Measurements from ENCODE around the gene CD38. TPM values are rescaled to one million over a fixed set of nuclear protein-coding genes. Genes with fewer than 3 reads are reported as not detected.

The CD38 gene
- total RNA-seq, 4 donors from 2014 or later: 0.15 to 0.62 (median 0.39) TPM

DNA sequence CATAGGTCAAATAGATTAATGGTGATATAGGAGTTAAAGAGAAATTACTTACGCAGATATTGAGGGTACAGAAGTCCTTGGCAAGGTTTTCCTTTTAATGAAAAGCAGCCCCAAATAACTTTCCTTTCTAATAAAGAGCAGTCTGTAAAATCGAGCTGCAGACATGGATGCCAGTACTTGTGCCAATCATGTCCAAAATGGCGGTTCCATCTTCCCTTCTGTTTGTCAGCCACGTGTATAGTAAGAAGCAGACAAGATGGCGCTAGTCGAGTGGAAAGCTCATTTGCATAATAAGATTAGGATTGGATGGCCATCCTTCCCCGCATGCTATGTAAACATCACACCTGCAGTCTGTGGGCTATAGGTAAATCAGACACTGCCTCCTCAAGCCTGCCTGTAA is 92.0 kb downstream of the CD38 start:
- WGBS: 83% methylated on average over 7 of the region's 7 CpGs
- H3K9me3 ChIP-seq: no peaks in the 10 kb centered on the region
- no peak for TF ChIP-seq EP300 (IDR thresholded peaks at IDR 0.05)
- TF ChIP-seq, protein P1, sequence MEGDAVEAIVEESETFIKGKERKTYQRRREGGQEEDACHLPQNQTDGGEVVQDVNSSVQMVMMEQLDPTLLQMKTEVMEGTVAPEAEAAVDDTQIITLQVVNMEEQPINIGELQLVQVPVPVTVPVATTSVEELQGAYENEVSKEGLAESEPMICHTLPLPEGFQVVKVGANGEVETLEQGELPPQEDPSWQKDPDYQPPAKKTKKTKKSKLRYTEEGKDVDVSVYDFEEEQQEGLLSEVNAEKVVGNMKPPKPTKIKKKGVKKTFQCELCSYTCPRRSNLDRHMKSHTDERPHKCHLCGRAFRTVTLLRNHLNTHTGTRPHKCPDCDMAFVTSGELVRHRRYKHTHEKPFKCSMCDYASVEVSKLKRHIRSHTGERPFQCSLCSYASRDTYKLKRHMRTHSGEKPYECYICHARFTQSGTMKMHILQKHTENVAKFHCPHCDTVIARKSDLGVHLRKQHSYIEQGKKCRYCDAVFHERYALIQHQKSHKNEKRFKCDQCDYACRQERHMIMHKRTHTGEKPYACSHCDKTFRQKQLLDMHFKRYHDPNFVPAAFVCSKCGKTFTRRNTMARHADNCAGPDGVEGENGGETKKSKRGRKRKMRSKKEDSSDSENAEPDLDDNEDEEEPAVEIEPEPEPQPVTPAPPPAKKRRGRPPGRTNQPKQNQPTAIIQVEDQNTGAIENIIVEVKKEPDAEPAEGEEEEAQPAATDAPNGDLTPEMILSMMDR (IDR thresholded peaks at IDR 0.05): no peak
- TF ChIP-seq POLR2A (IDR thresholded peaks at IDR 0.05): no peak
- TF ChIP-seq POLR2AphosphoS5 (IDR thresholded peaks at IDR 0.05): no peak
- H3K36me3 ChIP-seq: no peaks in the 10 kb centered on the region
- H3K27ac ChIP-seq: no peak overlapping the region
- DNase-seq (ENCODE audit: low spot score in 2 of 2): no peak
- H3K4me3 ChIP-seq: no peak overlapping the region
- peaks cover 8% of the 10 kb centered on the region for H3K4me1 ChIP-seq
- H3K27me3 ChIP-seq: no peaks in the 10 kb centered on the region

DNA sequence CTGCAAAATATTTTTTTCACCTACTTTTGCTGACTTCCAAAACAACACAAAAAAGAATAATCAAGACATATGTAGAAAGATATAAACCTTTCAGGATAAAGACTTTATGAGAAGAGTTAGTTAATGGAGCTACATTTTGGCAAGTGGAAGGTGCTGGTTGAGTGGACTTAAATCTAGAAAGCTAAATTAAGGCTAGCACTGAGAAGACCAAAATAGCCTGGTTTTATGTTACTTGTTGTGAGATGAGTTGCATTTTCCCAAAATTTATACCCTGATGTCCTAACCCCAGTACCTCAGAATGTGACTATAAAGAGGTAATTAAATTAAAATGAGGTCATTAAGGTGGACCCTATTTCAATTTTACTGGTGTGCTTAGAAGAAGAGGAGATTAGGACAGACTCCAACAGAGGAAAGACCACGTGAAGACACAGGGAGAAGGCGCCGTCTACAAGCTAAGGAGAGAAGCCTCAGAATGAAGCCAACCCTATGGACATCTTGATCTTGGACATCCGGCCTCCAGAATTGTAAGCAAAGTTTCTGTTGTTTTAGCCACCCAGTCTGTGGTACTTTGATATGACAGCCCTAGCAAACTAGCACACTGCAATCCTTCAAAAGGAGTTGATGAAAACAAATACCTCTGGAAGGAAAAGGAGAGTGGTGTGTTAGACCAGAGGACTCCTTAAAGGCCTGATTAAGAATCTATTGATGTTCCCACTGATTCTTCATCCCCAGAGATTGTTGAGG is 93.0 kb downstream of the CD38 start:
- Histone ChIP-seq H3K27me3 (no peaks in the 10 kb centered on the region), H3K27ac (no peak overlapping the region), H3K4me1 (peaks cover 8% of the 10 kb centered on the region), H3K9me3 (no peaks in the 10 kb centered on the region), H3K36me3 (no peaks in the 10 kb centered on the region), H3K4me3 (no peak overlapping the region)
- 97% methylated on average over 4 of the region's 4 CpGs for WGBS
- TF ChIP-seq POLR2AphosphoS5 (IDR thresholded peaks at IDR 0.05) (no peak), EP300 (IDR thresholded peaks at IDR 0.05) (no peak), POLR2A (IDR thresholded peaks at IDR 0.05) (no peak)
- TF ChIP-seq, protein P1 (IDR thresholded peaks at IDR 0.05): no peak
- no peak for DNase-seq (ENCODE audit: low spot score in 2 of 2)

DNA sequence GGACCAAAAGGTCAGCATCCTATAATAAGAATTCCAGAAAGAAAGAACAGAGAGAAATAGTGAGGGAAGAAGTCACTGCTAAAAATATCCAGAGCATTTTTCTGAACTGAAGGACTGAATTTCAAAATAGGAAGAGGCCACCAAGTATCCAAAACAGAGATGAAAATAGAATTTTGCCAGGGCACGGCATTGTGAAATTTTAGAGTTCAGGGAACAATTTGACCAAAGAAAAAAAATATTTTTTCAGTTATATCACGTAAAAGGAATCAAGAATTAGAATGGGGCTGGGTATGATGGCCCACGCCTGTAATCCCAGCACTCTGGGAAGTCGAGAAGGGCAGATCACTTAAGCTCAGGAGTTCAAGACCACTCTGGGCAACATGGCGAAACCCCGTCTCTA is 95.0 kb downstream of the CD38 start:
- WGBS: 79% methylated on average over 6 of the region's 6 CpGs
- Histone ChIP-seq H3K27me3 (no peaks in the 10 kb centered on the region), H3K4me3 (no peak overlapping the region), H3K36me3 (no peaks in the 10 kb centered on the region), H3K9me3 (no peaks in the 10 kb centered on the region), H3K27ac (peak overlapping the region; percentile 68), H3K4me1 (peaks cover 8% of the 10 kb centered on the region)
- no peak for DNase-seq (ENCODE audit: low spot score in 2 of 2)
- TF ChIP-seq, protein P1 (IDR thresholded peaks at IDR 0.05): no peak
- TF ChIP-seq POLR2A (IDR thresholded peaks at IDR 0.05) (no peak), POLR2AphosphoS5 (IDR thresholded peaks at IDR 0.05) (no peak), EP300 (IDR thresholded peaks at IDR 0.05) (no peak)

DNA sequence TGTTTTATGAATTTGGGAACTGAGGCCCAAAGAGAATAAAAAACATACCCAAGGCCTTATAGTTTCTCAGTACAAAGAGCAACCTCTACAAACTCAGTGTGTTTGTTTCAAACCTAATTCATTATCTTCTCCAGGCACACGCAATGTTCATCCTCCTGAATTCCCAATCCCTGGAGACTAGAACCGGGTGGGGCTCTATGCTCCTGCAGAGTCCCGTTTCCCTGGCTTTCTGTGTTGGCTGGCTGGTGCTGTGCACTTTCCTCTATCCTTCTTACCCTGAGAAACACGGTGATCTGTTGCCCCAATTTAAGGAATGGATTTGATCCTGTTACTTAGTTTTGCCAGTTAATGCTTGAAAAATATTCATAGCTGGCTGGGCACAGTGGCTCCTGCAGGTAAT is 96.5 kb downstream of the CD38 start:
- TF ChIP-seq EP300 (IDR thresholded peaks at IDR 0.05) (no peak), POLR2AphosphoS5 (IDR thresholded peaks at IDR 0.05) (no peak), POLR2A (IDR thresholded peaks at IDR 0.05) (no peak)
- TF ChIP-seq, protein P1 (IDR thresholded peaks at IDR 0.05): no peak
- 56% methylated on average over 4 of the region's 4 CpGs for WGBS
- Histone ChIP-seq H3K4me3 (no peak overlapping the region), H3K27me3 (no peaks in the 10 kb centered on the region), H3K4me1 (no peaks in the 10 kb centered on the region), H3K9me3 (no peaks in the 10 kb centered on the region), H3K36me3 (no peaks in the 10 kb centered on the region), H3K27ac (peak overlapping the region; percentile 68)
- DNase-seq (ENCODE audit: low spot score in 2 of 2): no peak

DNA sequence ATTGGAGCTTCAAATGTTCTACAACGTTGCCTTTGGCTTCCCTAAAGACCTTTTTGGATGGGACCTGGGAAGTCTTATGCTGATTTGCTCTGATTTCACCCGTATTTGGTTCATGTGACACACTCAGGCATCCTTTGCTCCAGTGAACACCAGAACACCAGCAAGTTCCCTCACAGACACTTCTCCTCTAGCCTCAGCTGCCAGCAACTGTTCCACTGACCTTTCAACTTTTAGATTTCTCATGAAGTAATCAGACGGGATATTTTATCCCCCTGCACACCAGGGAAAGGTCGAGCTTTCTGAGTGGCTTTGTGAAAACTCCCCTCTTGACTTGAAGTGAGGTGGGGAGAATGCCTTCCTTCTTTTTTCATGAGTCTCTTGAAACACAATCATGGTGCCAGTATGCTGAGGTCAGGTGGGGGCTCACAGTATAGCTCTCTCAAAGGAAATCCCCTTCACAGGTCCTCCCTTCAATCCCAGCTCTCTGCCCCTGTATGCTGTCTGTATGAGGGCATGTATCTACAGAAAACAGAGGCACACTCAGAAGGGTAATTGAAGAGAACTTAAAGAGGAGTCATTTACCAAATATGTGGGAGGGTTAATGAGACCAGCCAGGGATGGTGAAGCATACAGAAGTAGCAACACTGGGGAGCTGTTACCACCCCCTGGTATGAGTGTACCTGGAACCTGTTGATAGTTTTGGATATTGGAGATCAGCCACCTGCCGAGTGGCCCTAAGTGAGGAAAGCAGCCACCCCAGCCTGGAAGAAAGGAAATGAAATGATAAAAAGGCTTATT is 97.7 kb downstream of the CD38 start:
- Histone ChIP-seq H3K4me1 (no peaks in the 10 kb centered on the region), H3K9me3 (no peaks in the 10 kb centered on the region), H3K4me3 (no peak overlapping the region), H3K36me3 (no peaks in the 10 kb centered on the region), H3K27ac (no peak overlapping the region), H3K27me3 (no peaks in the 10 kb centered on the region)
- WGBS: 91% methylated on average over 5 of the region's 5 CpGs
- TF ChIP-seq EP300 (IDR thresholded peaks at IDR 0.05) (no peak), POLR2A (IDR thresholded peaks at IDR 0.05) (no peak), POLR2AphosphoS5 (IDR thresholded peaks at IDR 0.05) (no peak)
- no peak for DNase-seq (ENCODE audit: low spot score in 2 of 2)

Measured in suprapubic skin (tissue), 4 donors.